Heart left ventricle (tissue), 13 donors: ENCODE results near the gene PLPPR1.

Experiments used
- CTCF ChIP-seq, 12 donors: fragments of 200-600 bp; sonication (generic) in 4 of 12; IDR thresholded peaks; one replicate each; pipeline versions ENCODE4 v1.5.0 to v1.8.0; 2018 to 2022; ENCODE audit warnings: antibody characterized with exemption in 12 of 12, mild to moderate bottlenecking in 5 of 12
- POLR2A ChIP-seq, 2 donors: fragments of 450-650 bp; IDR thresholded peaks; one replicate each; pipeline ENCODE4 v1.6.1; 2017; ENCODE audit warnings: antibody characterized with exemption in 2 of 2, mild to moderate bottlenecking in 2 of 2, moderate library complexity in 2 of 2
- donor health status: ischemic (EF 13 %, LVEDD 7.1; RV severe dilation, severe dysfunction).
- donor health status: DM: no; HTN: yes; CAD: no.
- donor health status: DM: no; HTN: no; CAD: no.
- donor health status: ischemic (EF 25% LVEDD 6.9; RV normal size, moderate dysfunction).
- donor health status: ischemic (EF 25% LVEDD 5.7; RV mildly dilated, moderate dysfunction).
- donor health status: ischemic (EF 35%, LVEDD 5.7; RV mildly dilated, moderate dysfunction).
- donor health status: nonischemic (EF 11% LVEDD 7.7; RV severe dilation, severe dysfunction).
- donor health status: DM: yes; HTN: yes; CAD: no.
- donor health status: PGD.
- donor health status: ischemic (EF 29% LVEDD 5.4; RV normal size, mild dysfunction).
- donor health status: nonischemic (EF 23%, LVEDD 6.1; RV moderate dilation, normal function).

GRCh38 chr9:101073122-101073521 is 44.6 kb downstream of the PLPPR1 start:
- TF ChIP-seq CTCF (IDR thresholded peaks at IDR 0.05) = no peak
- no peak for TF ChIP-seq POLR2A (IDR thresholded peaks at IDR 0.05)
